ENCODE data around the gene TP53I11.

DNA sequence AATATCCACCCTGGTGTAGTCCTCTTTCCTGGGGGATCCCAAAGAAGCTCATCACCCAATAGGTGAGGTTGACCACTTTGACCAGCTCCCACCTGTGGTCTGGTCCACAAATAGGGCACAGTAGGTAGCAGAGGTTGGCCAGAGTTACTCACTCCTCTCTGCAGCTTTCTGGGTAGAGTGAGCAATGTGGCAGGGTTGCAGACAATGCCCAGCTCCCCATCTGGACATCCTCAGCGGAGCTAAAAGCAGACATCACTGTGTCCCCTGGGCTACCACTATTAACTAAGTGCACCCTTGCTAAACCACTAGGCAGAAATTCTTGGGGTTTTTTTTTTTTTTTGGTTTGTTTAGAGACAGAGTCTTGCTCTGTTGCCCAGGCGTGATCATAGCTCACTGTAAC is 48.4 kb upstream of the TP53I11 start:
- no peak for TF ChIP-seq EZH2 (IDR thresholded peaks at IDR 0.05; ENCODE audit: insufficient read depth, poor library complexity, severe bottlenecking)
- TF ChIP-seq EZH2phosphoT487 (IDR thresholded peaks at IDR 0.05; ENCODE audit: insufficient read depth, low read depth): no peak
